GM12878 (cell line): Measurements from ENCODE around the gene FKBP6.
"Not testable (repeated sequence)": the region's sequence is repeated elsewhere in the genome, so short reads cannot be mapped to it uniquely, and the experiment has no call there.

ENCODE experiments used
- SP1 ChIP-seq: IDR thresholded peaks from one replicate; pipeline ENCODE4 v1.6.1; 2011; ENCODE audit warnings: low read depth, low read length
- TF ChIP-seq, protein P1 (sequence below): fragments of 450-650 bp; formaldehyde crosslinking; IDR thresholded peaks from 2 replicates; pipeline ENCODE4 v1.4.0; 2020; ENCODE audit warnings: mild to moderate bottlenecking, moderate library complexity

DNA sequence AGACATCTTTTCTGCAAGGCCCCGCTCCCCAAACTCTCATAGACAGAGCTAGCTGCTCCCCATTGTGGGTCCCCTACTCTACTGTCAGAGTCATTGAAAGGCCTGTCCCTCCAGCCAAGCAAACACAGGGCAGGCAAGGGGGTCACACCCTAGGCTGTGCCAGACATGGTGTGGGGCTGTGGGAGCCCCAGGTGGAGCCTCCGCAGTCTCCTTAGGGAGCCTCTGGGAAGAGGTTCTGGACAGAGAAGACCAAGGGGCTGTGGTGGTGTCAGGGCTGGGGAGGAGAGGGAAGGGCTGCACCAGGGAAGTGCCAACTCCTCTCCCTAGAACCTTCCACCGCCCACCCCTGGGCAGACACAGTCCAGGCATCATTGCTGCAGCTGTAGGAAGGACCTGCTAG, 76.9 kb downstream of the FKBP6 start:
- TF ChIP-seq, protein P1, sequence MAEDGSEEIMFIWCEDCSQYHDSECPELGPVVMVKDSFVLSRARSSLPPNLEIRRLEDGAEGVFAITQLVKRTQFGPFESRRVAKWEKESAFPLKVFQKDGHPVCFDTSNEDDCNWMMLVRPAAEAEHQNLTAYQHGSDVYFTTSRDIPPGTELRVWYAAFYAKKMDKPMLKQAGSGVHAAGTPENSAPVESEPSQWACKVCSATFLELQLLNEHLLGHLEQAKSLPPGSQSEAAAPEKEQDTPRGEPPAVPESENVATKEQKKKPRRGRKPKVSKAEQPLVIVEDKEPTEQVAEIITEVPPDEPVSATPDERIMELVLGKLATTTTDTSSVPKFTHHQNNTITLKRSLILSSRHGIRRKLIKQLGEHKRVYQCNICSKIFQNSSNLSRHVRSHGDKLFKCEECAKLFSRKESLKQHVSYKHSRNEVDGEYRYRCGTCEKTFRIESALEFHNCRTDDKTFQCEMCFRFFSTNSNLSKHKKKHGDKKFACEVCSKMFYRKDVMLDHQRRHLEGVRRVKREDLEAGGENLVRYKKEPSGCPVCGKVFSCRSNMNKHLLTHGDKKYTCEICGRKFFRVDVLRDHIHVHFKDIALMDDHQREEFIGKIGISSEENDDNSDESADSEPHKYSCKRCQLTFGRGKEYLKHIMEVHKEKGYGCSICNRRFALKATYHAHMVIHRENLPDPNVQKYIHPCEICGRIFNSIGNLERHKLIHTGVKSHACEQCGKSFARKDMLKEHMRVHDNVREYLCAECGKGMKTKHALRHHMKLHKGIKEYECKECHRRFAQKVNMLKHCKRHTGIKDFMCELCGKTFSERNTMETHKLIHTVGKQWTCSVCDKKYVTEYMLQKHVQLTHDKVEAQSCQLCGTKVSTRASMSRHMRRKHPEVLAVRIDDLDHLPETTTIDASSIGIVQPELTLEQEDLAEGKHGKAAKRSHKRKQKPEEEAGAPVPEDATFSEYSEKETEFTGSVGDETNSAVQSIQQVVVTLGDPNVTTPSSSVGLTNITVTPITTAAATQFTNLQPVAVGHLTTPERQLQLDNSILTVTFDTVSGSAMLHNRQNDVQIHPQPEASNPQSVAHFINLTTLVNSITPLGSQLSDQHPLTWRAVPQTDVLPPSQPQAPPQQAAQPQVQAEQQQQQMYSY: not testable (repeated sequence)
- TF ChIP-seq SP1: not testable (repeated sequence)
